Breast epithelium (tissue), 3 donors: Measurements from ENCODE around the gene SLC50A1.
A peak's percentile ranks its signal among the peaks of the same experiment; 100 is the strongest.

Experiments
- POLR2A ChIP-seq: fragments of 450-650 bp; IDR thresholded peaks from one replicate; pipeline ENCODE4 v1.6.1; 2016; ENCODE audit warnings: antibody characterized with exemption, mild to moderate bottlenecking, moderate library complexity
- POLR2AphosphoS5 ChIP-seq, 3 donors: sonication (generic); formaldehyde crosslinking; IDR thresholded peaks; one replicate each; pipeline ENCODE4 v1.6.1; 2017; ENCODE audit warnings: antibody characterized with exemption in 3 of 3
- TF ChIP-seq, protein P1 (sequence below), 3 donors: fragments of 450-650 bp; IDR thresholded peaks; one replicate each; pipeline ENCODE4 v1.5.1; 2016 to 2017; ENCODE audit warnings: antibody characterized with exemption in 3 of 3, mild to moderate bottlenecking in 3 of 3, moderate library complexity in 3 of 3

DNA sequence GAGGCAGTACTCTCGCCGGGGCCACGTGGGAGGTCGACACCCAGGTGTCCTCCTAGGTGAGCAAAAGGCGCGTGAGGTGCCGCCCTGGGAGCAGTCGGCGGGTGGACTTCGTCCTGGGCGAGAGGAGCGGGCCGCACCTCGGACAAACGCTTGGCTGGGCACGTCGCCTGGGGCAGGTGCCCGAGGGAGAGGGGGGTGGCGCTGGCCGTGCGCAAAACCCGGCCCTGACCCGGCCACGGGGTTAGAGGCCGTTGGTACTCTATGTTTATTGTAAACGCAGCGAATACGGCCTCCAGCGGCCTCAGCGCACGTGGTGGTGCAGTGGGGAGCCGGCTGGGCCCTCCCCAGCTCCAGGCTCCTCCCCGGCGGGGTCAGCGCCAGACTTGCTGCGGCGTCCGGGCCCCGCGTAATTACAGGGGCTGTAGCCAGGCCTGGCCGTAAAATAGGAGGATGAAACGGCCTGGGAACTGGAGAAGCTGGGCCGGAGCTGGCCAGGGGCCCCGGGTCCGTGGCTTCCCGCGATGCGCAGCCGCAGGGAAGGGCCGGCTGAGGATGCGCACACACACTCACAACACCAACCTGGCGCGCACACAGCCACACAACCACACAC lies 9.6 kb upstream of the SLC50A1 start:
- TF ChIP-seq, protein P1, sequence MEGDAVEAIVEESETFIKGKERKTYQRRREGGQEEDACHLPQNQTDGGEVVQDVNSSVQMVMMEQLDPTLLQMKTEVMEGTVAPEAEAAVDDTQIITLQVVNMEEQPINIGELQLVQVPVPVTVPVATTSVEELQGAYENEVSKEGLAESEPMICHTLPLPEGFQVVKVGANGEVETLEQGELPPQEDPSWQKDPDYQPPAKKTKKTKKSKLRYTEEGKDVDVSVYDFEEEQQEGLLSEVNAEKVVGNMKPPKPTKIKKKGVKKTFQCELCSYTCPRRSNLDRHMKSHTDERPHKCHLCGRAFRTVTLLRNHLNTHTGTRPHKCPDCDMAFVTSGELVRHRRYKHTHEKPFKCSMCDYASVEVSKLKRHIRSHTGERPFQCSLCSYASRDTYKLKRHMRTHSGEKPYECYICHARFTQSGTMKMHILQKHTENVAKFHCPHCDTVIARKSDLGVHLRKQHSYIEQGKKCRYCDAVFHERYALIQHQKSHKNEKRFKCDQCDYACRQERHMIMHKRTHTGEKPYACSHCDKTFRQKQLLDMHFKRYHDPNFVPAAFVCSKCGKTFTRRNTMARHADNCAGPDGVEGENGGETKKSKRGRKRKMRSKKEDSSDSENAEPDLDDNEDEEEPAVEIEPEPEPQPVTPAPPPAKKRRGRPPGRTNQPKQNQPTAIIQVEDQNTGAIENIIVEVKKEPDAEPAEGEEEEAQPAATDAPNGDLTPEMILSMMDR (IDR thresholded peaks at IDR 0.05), result no peak
- TF ChIP-seq POLR2A (peak; percentile 0), POLR2AphosphoS5 (IDR thresholded peaks at IDR 0.05) (peak in 1 of 3 donors; percentile 5)
